ENCODE results near the gene SARDH.

Gene SARDH

DNA sequence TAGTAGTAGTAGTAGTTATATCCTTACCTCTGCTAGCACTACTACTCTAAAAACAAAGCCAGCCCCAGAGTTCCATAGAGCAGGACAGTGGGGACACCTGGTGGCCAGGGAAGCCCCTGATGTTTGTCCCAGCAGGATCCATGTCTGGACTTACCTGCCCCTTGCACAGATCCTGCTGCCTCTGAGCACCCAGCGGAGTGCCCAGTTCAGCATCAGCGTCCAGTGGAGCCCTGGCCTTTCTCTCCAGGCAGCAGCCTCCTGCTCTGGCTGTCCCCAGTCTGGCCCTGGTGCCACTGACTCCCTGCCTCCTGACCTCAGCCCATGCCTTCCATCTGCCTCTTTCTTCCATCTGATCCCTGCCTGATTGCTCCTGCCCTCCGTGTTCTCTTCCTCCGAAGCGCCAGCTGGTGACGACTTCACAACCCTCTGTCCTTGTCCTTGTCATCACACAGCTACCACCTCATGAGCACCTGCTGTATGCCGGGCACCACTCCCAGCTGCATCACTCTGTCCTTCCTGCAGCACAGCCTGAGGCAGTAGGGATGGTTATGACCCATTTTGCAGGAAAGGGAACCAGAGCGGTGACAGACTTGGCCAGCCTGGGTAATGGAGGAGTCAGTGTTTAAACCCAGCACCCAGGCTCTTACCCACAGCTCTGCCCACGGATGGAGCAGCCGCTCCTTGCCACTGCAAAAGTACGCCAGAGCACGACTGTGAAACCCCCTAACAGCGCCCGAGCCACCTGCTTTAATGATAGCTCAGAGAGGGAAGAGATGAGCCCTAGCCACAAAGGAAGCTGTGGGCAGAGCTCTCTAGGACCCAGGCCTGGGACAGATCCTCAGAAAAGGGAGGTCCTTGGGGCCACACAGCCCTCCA, 11.5 kb downstream of the SARDH start:
- H3K4me1 ChIP-seq (ENCODE audit: control insufficient read depth, insufficient read depth, low read length): no peaks in the 10 kb centered on the region
- no peak overlapping the region for H3K4me3 ChIP-seq (ENCODE audit: low read depth, low read length)
- no peak overlapping the region for H3K27ac ChIP-seq (ENCODE audit: extremely low read depth, low read depth, low read length)
- ChIA-PET CTCF (interaction anchor here (0.5 to 4.7 kb wide), 36 partner anchors 10 to 1254 kb away, joined by 3 to 36 read pairs (median 3); partner anchors contain the start of gene ADAMTSL2), POLR2A (no interaction called here)
- no peaks in the 10 kb centered on the region for H3K36me3 ChIP-seq (ENCODE audit: control insufficient read depth in 2 of 2, insufficient read depth in 1 of 2, low read length in 2 of 2)
- H3K9me3 ChIP-seq (ENCODE audit: control insufficient read depth, insufficient read depth, low read depth, low read length): no peaks in the 10 kb centered on the region
- TF ChIP-seq, protein P1, sequence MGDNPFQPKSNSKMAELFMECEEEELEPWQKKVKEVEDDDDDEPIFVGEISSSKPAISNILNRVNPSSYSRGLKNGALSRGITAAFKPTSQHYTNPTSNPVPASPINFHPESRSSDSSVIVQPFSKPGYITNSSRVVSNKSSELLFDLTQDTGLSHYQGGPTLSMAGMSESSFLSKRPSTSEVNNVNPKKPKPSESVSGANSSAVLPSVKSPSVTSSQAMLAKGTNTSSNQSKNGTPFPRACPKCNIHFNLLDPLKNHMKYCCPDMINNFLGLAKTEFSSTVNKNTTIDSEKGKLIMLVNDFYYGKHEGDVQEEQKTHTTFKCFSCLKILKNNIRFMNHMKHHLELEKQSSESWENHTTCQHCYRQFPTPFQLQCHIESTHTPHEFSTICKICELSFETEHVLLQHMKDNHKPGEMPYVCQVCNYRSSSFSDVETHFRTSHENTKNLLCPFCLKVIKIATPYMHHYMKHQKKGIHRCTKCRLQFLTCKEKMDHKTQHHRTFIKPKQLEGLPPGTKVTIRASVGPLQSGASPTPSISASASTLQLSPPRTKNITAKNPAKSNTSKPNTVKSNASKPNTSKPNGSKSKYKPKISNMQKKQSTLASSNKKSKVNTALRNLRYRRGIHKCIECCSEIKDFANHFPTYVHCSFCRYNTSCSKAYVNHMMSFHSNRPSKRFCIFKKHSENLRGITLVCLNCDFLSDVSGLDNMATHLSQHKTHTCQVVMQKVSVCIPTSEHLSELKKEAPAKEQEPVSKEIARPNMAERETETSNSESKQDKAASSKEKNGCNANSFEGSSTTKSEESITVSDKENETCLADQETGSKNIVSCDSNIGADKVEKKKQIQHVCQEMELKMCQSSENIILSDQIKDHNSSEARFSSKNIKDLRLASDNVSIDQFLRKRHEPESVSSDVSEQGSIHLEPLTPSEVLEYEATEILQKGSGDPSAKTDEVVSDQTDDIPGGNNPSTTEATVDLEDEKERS (tag by site-specific recombination; IDR thresholded peaks at IDR 0.05): no peak
- TF ChIP-seq ZNF133 (tag by site-specific recombination; IDR thresholded peaks at IDR 0.05): no peak
- no peak for TF ChIP-seq ZNF202 (tag by site-specific recombination; IDR thresholded peaks at IDR 0.05; ENCODE audit: borderline replicate concordance)
- peak; percentile 61 for TF ChIP-seq ZNF654 (tag by site-specific recombination; IDR thresholded peaks at IDR 0.05; ENCODE audit: low read depth)
- TF ChIP-seq ZBTB17 (tag by site-specific recombination; IDR thresholded peaks at IDR 0.05): 0 out of 2 replicates have a peak, but pooled peaks have one; percentile 33
- TF ChIP-seq HOXA7 (CRISPR knock-in tag; IDR thresholded peaks at IDR 0.05; ENCODE audit: borderline replicate concordance): no peak
- no peak for TF ChIP-seq RBAK (tag by site-specific recombination; IDR thresholded peaks at IDR 0.05)
- no peak for TF ChIP-seq ZNF169 (tag by site-specific recombination; IDR thresholded peaks at IDR 0.05)
- TF ChIP-seq, protein P2, sequence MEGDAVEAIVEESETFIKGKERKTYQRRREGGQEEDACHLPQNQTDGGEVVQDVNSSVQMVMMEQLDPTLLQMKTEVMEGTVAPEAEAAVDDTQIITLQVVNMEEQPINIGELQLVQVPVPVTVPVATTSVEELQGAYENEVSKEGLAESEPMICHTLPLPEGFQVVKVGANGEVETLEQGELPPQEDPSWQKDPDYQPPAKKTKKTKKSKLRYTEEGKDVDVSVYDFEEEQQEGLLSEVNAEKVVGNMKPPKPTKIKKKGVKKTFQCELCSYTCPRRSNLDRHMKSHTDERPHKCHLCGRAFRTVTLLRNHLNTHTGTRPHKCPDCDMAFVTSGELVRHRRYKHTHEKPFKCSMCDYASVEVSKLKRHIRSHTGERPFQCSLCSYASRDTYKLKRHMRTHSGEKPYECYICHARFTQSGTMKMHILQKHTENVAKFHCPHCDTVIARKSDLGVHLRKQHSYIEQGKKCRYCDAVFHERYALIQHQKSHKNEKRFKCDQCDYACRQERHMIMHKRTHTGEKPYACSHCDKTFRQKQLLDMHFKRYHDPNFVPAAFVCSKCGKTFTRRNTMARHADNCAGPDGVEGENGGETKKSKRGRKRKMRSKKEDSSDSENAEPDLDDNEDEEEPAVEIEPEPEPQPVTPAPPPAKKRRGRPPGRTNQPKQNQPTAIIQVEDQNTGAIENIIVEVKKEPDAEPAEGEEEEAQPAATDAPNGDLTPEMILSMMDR (tag by site-specific recombination; IDR thresholded peaks at IDR 0.05): peak; percentile 51
- TF ChIP-seq EGR2 (tag by site-specific recombination; IDR thresholded peaks at IDR 0.05; ENCODE audit: low read depth): no peak
- TF ChIP-seq GLI4 (tag by site-specific recombination; IDR thresholded peaks at IDR 0.05): no peak

DNA sequence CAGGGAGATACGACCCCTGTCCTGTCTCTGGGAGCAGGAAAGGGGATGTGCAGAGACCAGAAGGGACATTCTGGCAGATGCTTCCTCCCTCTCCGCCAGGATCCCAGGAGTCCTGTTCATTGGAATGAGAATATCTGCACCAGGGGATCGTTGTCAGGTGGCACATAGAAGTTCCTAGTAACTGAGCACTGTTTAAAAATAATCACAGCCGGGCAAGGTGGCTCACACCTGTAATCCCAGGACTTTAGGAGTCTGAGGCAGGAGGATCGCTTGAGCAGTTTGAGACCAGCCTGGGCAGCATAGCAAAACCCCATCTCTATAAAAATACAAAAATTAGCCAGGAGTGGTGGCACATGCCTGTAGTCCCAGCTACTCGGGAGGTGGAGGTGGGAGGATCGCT, 12.3 kb downstream of the SARDH start:
- Histone ChIP-seq H3K27ac (ENCODE audit: extremely low read depth, low read depth, low read length) (no peak overlapping the region), H3K9me3 (ENCODE audit: control insufficient read depth, insufficient read depth, low read depth, low read length) (no peaks in the 10 kb centered on the region), H3K4me3 (ENCODE audit: low read depth, low read length) (no peak overlapping the region), H3K36me3 (ENCODE audit: control insufficient read depth in 2 of 2, insufficient read depth in 1 of 2, low read length in 2 of 2) (no peaks in the 10 kb centered on the region), H3K4me1 (ENCODE audit: control insufficient read depth, insufficient read depth, low read length) (no peaks in the 10 kb centered on the region)
- TF ChIP-seq OSR2 (tag by site-specific recombination; IDR thresholded peaks at IDR 0.05) (no peak), ZNF121 (tag by site-specific recombination; IDR thresholded peaks at IDR 0.05) (no peak), WT1 (tag by site-specific recombination; IDR thresholded peaks at IDR 0.05) (no peak), ZNF623 (tag by site-specific recombination; IDR thresholded peaks at IDR 0.05) (no peak)
- POLR2A ChIA-PET: no interaction called here
- CTCF ChIA-PET: interaction anchor here (0.6 to 4.7 kb wide), 9 partner anchors 57 to 1587 kb away, joined by 3 to 36 read pairs (median 3); partner anchors contain the start of gene ADAMTSL2

DNA sequence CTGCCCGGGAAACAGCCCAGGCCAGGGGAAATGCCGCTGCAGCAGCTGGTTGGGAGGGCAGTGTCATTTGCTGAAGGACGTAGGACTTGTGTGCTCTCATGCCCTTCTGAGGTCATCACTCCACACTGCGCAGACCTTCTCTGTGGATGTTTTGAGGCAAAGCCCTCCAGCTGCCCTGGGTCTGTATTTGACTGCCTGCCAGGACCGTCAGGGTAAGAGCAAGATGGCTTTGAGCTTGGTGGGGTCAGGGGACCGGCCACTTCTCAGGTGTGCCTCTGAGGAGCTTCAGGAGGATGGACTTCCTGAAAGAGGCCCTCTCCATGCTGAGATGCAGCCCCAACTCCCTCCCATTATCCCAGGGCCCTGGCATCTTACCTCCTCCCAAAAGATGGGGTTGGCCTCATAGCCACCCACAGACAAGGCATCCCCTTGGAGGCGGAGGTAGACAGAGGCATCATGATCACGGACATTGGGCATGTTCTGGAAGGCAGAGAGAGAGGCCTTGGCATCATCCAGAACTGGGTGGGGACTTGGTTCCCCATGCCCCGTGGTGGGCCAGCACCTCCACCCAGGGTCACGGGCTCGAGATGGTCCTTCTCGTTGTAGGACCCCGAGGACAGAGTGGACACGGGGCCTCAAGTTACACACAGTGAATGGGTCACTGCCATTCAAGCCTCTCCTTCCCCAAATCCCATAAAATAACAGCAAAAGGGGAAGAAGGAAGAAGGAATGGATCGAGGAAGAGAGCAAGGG, 19.4 kb downstream of the SARDH start:
- Histone ChIP-seq H3K27ac (ENCODE audit: extremely low read depth, low read depth, low read length) (no peak overlapping the region), H3K4me1 (ENCODE audit: control insufficient read depth, insufficient read depth, low read length) (no peaks in the 10 kb centered on the region), H3K4me3 (ENCODE audit: low read depth, low read length) (no peak overlapping the region), H3K36me3 (ENCODE audit: control insufficient read depth in 2 of 2, insufficient read depth in 1 of 2, low read length in 2 of 2) (no peaks in the 10 kb centered on the region), H3K9me3 (ENCODE audit: control insufficient read depth, insufficient read depth, low read depth, low read length) (no peaks in the 10 kb centered on the region)
- TF ChIP-seq ZNF391 (tag by site-specific recombination; IDR thresholded peaks at IDR 0.05; ENCODE audit: borderline replicate concordance, low read depth) (no peak), ZNF473 (tag by site-specific recombination; IDR thresholded peaks at IDR 0.05) (no peak), GLIS2 (tag by site-specific recombination; IDR thresholded peaks at IDR 0.05) (no peak)
- TF ChIP-seq, protein P3, sequence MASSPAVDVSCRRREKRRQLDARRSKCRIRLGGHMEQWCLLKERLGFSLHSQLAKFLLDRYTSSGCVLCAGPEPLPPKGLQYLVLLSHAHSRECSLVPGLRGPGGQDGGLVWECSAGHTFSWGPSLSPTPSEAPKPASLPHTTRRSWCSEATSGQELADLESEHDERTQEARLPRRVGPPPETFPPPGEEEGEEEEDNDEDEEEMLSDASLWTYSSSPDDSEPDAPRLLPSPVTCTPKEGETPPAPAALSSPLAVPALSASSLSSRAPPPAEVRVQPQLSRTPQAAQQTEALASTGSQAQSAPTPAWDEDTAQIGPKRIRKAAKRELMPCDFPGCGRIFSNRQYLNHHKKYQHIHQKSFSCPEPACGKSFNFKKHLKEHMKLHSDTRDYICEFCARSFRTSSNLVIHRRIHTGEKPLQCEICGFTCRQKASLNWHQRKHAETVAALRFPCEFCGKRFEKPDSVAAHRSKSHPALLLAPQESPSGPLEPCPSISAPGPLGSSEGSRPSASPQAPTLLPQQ (tag by site-specific recombination; IDR thresholded peaks at IDR 0.05): no peak
- ChIA-PET CTCF (interaction anchor here (1.3 kb wide), 1 partner anchor 12 kb away, joined by 3 read pairs; no protein-coding TSS in a partner anchor), POLR2A (no interaction called here)

Measured in HEK293 (cell line).